SU-DHL-6 (cell line): ENCODE data around the gene RALGPS1.

Experiments used
- EZH2phosphoT487 ChIP-seq: fragments of 200-600 bp; sonication (generic), shearing (Covaris generic); conservative IDR thresholded peaks from 2 replicates; pipeline ENCODE4 v1.6.1; 2018; ENCODE audit warnings: mild to moderate bottlenecking, antibody characterized with exemption, low read length, moderate library complexity, mixed read lengths
- TF ChIP-seq, protein P1 (sequence below): fragments of 200-600 bp; sonication (generic); IDR thresholded peaks from one replicate; pipeline ENCODE4 v1.5.1; 2017; ENCODE audit warnings: antibody characterized with exemption, mild to moderate bottlenecking, low read length, moderate library complexity; ENCODE audit not compliant: insufficient read depth, poor library complexity, severe bottlenecking

DNA sequence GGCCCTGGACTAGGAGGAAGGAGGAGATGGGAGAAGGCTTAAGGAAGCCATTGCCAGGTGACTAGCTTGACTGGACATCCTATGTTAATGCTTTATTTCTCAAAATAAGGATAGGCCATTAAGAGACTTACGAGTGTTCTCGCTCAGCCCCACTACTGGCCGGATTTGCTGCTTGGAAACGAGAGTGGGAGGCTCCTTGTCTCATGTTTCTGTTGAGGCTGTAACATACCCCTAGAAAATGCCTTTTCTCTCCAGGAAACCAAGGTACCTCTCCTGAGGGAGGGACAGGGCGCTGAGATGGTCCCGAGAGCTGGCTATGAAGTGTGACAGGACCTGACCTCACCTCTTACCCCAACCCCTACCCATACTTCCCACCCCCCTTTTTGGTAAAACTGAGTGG, 60.0 kb downstream of the RALGPS1 start:
- TF ChIP-seq, protein P1, sequence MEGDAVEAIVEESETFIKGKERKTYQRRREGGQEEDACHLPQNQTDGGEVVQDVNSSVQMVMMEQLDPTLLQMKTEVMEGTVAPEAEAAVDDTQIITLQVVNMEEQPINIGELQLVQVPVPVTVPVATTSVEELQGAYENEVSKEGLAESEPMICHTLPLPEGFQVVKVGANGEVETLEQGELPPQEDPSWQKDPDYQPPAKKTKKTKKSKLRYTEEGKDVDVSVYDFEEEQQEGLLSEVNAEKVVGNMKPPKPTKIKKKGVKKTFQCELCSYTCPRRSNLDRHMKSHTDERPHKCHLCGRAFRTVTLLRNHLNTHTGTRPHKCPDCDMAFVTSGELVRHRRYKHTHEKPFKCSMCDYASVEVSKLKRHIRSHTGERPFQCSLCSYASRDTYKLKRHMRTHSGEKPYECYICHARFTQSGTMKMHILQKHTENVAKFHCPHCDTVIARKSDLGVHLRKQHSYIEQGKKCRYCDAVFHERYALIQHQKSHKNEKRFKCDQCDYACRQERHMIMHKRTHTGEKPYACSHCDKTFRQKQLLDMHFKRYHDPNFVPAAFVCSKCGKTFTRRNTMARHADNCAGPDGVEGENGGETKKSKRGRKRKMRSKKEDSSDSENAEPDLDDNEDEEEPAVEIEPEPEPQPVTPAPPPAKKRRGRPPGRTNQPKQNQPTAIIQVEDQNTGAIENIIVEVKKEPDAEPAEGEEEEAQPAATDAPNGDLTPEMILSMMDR, result no peak
- TF ChIP-seq EZH2phosphoT487, result no peak
